Measurements from ENCODE around the gene EFR3B. TPM values are rescaled to one million over a fixed set of nuclear protein-coding genes. Genes with fewer than 3 reads are reported as not detected.

The EFR3B gene
- total and polyA plus RNA-seq, 10 of the 15 experiments (the other 5 are each of a cell fraction or from before 2014, with no cell fraction given), result 0.12 to 3.9 (median 1.8) TPM

DNA sequence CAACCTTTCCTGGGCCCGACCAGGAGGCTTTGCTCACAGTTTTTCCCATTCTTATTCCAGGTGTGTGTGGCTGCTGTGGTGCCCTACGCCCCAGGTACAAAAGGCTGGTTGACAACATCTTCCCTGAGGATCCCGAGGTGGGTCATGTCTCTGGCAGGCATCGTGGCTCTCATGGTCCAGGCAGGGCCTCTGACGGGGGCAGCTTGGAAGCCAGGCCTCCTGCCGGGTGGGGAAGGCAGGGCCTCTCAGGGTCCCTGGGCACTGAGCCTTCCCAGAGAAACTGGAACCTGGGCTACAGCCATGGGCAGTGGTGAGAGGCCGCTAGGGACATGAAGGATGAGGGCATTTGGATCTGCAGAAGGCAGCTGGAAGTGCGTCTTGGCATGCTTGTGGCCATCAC is 49.4 kb downstream of the EFR3B start (continued):
- TF ChIP-seq, protein P1, sequence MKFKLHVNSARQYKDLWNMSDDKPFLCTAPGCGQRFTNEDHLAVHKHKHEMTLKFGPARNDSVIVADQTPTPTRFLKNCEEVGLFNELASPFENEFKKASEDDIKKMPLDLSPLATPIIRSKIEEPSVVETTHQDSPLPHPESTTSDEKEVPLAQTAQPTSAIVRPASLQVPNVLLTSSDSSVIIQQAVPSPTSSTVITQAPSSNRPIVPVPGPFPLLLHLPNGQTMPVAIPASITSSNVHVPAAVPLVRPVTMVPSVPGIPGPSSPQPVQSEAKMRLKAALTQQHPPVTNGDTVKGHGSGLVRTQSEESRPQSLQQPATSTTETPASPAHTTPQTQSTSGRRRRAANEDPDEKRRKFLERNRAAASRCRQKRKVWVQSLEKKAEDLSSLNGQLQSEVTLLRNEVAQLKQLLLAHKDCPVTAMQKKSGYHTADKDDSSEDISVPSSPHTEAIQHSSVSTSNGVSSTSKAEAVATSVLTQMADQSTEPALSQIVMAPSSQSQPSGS (IDR thresholded peaks at IDR 0.05; ENCODE audit: low read length), result no peak
- TF ChIP-seq ETV6 (conservative IDR thresholded peaks at IDR 0.05 in 1 of 2, IDR thresholded peaks at IDR 0.05 in 1 of 2; ENCODE audit: borderline replicate concordance in 1 of 2, low read depth in 1 of 2) (no peak), MEF2A (IDR thresholded peaks at IDR 0.05; ENCODE audit: insufficient read depth, low read depth, low read length) (no peak), CHD1 (IDR thresholded peaks at IDR 0.05; ENCODE audit: low read depth, low read length) (no peak), REST (IDR thresholded peaks at IDR 0.05; ENCODE audit: low read depth, low read length) (no peak), BMI1 (IDR thresholded peaks at IDR 0.05; ENCODE audit: borderline replicate concordance) (no peak)

DNA sequence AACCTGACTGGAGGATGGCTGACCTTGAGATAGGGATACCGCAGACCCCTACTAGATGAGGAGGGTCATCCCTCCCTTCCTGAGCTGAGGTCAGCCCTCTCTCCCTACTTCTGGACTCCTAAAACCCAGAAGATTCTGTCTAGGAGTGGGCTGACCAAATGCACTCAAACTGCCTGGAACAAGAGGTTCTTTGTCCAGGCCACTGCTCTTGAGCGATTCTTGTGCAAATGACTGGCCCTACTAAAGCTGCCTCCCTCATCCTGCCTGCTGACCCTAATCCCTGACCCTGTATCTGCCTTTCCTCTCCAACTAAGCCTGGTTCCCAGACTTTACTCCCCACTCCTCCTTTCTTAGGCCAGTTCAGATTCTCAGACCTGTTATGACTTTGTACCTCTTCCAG is 56.2 kb downstream of the EFR3B start:
- Histone ChIP-seq H3K79me2 (ENCODE audit: control insufficient read depth, insufficient read depth, low read length) (no peaks in the 10 kb centered on the region), H3K9me3 (replicated peaks; ENCODE audit: control insufficient read depth, insufficient read depth, low read length) (peaks cover 2% of the 10 kb centered on the region; the same call in 1 of the 3 replicates), H3K4me3 (no peak overlapping the region), H2AFZ (ENCODE audit: control insufficient read depth, low read depth, low read length) (no peak overlapping the region), H3K27me3 (replicated peaks in 1 of 2; ENCODE audit: control insufficient read depth in 2 of 2, insufficient read depth in 2 of 2, low read length in 1 of 2) (no peaks in the 10 kb centered on the region; a peak in 1 of 4 replicates), H3K4me2 (ENCODE audit: control insufficient read depth, insufficient read depth) (no peak overlapping the region), H3K4me1 (ENCODE audit: control insufficient read depth, insufficient read depth, low read length) (no peaks in the 10 kb centered on the region), H3K36me3 (ENCODE audit: control insufficient read depth in 2 of 2, insufficient read depth in 2 of 2, low read length in 1 of 2) (no peaks in the 10 kb centered on the region), H4K20me1 (ENCODE audit: control insufficient read depth, insufficient read depth) (no peaks in the 10 kb centered on the region), H3K9ac (ENCODE audit: control insufficient read depth, insufficient read depth, low read length) (no peak overlapping the region), H3K27ac (ENCODE audit: control insufficient read depth, insufficient read depth) (no peak overlapping the region)
- BruUV-seq (replicated peaks), result no TSS peak
- SMC1A ChIA-PET (ENCODE audit: uncharacterized antibody, unreplicated experiment), result no interaction called here
- FAIRE-seq (no peak), ATAC-seq (no peak), DNase-seq (ENCODE audit: low read depth, low spot score) (no peak)
- TF ChIP-seq SMAD5 (IDR thresholded peaks at IDR 0.05; ENCODE audit: low read depth) (no peak), POLR2AphosphoS2 (IDR thresholded peaks at IDR 0.05; ENCODE audit: low read depth, low read length) (no peak), MXI1 (IDR thresholded peaks at IDR 0.05; ENCODE audit: low read depth, low read length) (no peak), EGR1 (IDR thresholded peaks at IDR 0.05; ENCODE audit: borderline replicate concordance in 1 of 2, low read depth in 2 of 2, low read length in 2 of 2) (no peak), ASH2L (IDR thresholded peaks at IDR 0.05; ENCODE audit: borderline replicate concordance, low read depth) (no peak), HDAC6 (IDR thresholded peaks at IDR 0.05; ENCODE audit: unreplicated experiment) (no peak)
- TF ChIP-seq, protein P2, sequence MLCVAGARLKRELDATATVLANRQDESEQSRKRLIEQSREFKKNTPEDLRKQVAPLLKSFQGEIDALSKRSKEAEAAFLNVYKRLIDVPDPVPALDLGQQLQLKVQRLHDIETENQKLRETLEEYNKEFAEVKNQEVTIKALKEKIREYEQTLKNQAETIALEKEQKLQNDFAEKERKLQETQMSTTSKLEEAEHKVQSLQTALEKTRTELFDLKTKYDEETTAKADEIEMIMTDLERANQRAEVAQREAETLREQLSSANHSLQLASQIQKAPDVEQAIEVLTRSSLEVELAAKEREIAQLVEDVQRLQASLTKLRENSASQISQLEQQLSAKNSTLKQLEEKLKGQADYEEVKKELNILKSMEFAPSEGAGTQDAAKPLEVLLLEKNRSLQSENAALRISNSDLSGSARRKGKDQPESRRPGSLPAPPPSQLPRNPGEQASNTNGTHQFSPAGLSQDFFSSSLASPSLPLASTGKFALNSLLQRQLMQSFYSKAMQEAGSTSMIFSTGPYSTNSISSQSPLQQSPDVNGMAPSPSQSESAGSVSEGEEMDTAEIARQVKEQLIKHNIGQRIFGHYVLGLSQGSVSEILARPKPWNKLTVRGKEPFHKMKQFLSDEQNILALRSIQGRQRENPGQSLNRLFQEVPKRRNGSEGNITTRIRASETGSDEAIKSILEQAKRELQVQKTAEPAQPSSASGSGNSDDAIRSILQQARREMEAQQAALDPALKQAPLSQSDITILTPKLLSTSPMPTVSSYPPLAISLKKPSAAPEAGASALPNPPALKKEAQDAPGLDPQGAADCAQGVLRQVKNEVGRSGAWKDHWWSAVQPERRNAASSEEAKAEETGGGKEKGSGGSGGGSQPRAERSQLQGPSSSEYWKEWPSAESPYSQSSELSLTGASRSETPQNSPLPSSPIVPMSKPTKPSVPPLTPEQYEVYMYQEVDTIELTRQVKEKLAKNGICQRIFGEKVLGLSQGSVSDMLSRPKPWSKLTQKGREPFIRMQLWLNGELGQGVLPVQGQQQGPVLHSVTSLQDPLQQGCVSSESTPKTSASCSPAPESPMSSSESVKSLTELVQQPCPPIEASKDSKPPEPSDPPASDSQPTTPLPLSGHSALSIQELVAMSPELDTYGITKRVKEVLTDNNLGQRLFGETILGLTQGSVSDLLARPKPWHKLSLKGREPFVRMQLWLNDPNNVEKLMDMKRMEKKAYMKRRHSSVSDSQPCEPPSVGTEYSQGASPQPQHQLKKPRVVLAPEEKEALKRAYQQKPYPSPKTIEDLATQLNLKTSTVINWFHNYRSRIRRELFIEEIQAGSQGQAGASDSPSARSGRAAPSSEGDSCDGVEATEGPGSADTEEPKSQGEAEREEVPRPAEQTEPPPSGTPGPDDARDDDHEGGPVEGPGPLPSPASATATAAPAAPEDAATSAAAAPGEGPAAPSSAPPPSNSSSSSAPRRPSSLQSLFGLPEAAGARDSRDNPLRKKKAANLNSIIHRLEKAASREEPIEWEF (IDR thresholded peaks at IDR 0.05; ENCODE audit: insufficient replicate concordance, low read depth, low read length), result no peak
- POLR2A ChIA-PET, result no interaction called here
- in situ Hi-C loops (cut with MboI) (no loop called here), intact Hi-C loops (cut with micrococcal nuclease; ENCODE audit: unreplicated experiment) (no loop called here)
- CTCF ChIA-PET, result no interaction called here
- 91% methylated on average over 2 of the region's 2 CpGs for WGBS (ENCODE audit: insufficient coverage, insufficient replicate concordance, low lambda C conversion rate, missing lambda C conversion rate)
- RAD21 ChIA-PET (ENCODE audit: unreplicated experiment), result no interaction called here
